Upper lobe of left lung (tissue), 6 donors: Measurements from ENCODE around the gene PALS2. TPM values are rescaled to one million over a fixed set of nuclear protein-coding genes. Genes with fewer than 3 reads are reported as not detected.

Source experiments
- ATAC-seq, 2 donors: fragments of 200-7000 bp; cut with Tn5 transposase; one replicate each; pipeline ENCODE4 v1.9.1; 2022; ENCODE audit warnings: mild to moderate bottlenecking in 2 of 2, moderate library complexity in 2 of 2; ENCODE audit not compliant: low FRiP score in 2 of 2
- DNase-seq, 2 donors: peaks; one replicate each; pipeline ENCODE4 v3.0.0-alpha.2; 2019 to 2020
- H3K27ac ChIP-seq, 4 donors: fragments of 200-600 bp; sonication (generic); one replicate each; pipeline ENCODE4 v1.5.1; 2016 to 2019
- H3K27me3 ChIP-seq, 4 donors: fragments of 200-600 bp; sonication (generic); one replicate each; pipeline ENCODE4 v1.5.1; 2017 to 2019
- H3K36me3 ChIP-seq, 4 donors: fragments of 200-600 bp; sonication (generic); one replicate each; pipeline ENCODE4 v1.5.1; 2016 to 2019
- H3K4me1 ChIP-seq, 4 donors: fragments of 200-600 bp; sonication (generic); one replicate each; pipeline ENCODE4 v1.5.1; 2018 to 2019
- H3K4me3 ChIP-seq, 4 donors: fragments of 200-600 bp; sonication (generic); one replicate each; pipeline ENCODE4 v1.5.1; 2017 to 2019; ENCODE audit warnings: mild to moderate bottlenecking in 2 of 4, moderate library complexity in 1 of 4
- H3K9me3 ChIP-seq, 4 donors: fragments of 200-600 bp; sonication (generic); one replicate each; pipeline ENCODE4 v1.5.1; 2018 to 2019
- CTCF ChIP-seq, 6 experiments: fragments of 450-650 bp in 4 of 6; fragments of 200-600 bp in 2 of 6; sonication (generic) in 2 of 6; IDR thresholded peaks; one replicate each; pipeline ENCODE4 v1.5.1; 2016 to 2019; ENCODE audit warnings: antibody characterized with exemption in 6 of 6
- EP300 ChIP-seq, 4 donors: sonication (generic); formaldehyde crosslinking; IDR thresholded peaks; one replicate each; pipeline ENCODE4 v1.5.1; 2017; ENCODE audit warnings: antibody characterized with exemption in 4 of 4, control low read depth in 2 of 4
- POLR2A ChIP-seq, 4 donors: fragments of 450-650 bp; IDR thresholded peaks; one replicate each; pipeline ENCODE4 v1.5.1; 2016 to 2017; ENCODE audit warnings: antibody characterized with exemption in 4 of 4, mild to moderate bottlenecking in 2 of 4
- POLR2AphosphoS5 ChIP-seq, 2 donors: sonication (generic); formaldehyde crosslinking; IDR thresholded peaks; one replicate each; pipeline ENCODE4 v1.5.1; 2017; ENCODE audit warnings: antibody characterized with exemption in 2 of 2
- WGBS, 2 donors: methylation state at CpG; one replicate each; pipeline ENCODE4 v1.1.5; 2017 to 2018; 5-methylcytosine and 5-hydroxymethylcytosine counted together
- total RNA-seq, 6 donors: library from RNA; depleted of rRNA in 4 of 6; stranded (reverse); fragments of >200 nt in 4 of 6; gene quantifications; one replicate each; pipeline versions ENCODE4 v1.1.0 to v1.2.1, GENCODE V29; 2016 to 2021
- donor health status: DM: no; HTN: no; CAD: no; lungs with moderate emphysema.
- donor health status: DM: no; HTN: yes; CAD: no; lungs with severe emphysema.

PALS2 gene
- total RNA-seq, 6 donors from 2014 or later = 8.5 to 22.0 (median 11.1) TPM

GRCh38 chr7:24560772-24561171 lies 12.5 kb upstream of the PALS2 start:
- no peaks in the 10 kb centered on the region for H3K9me3 ChIP-seq
- H3K27me3 ChIP-seq = no peaks in the 10 kb centered on the region
- no peaks in the 10 kb centered on the region for H3K4me1 ChIP-seq
- no peak overlapping the region for H3K27ac ChIP-seq
- DNase-seq (no peak), ATAC-seq (no peak)
- H3K36me3 ChIP-seq = no peaks in the 10 kb centered on the region
- TF ChIP-seq POLR2A (IDR thresholded peaks at IDR 0.05) (no peak), EP300 (IDR thresholded peaks at IDR 0.05) (no peak), POLR2AphosphoS5 (IDR thresholded peaks at IDR 0.05) (no peak), CTCF (IDR thresholded peaks at IDR 0.05) (no peak)
- 70 to 77% methylated on average over 3 of the region's 3 CpGs for WGBS, 2 donors
- H3K4me3 ChIP-seq = no peak overlapping the region

GRCh38 chr7:24566274-24566673 lies 7.0 kb upstream of the PALS2 start:
- no peaks in the 10 kb centered on the region for H3K9me3 ChIP-seq

GRCh38 chr7:24570983-24571382 lies 2.3 kb upstream of the PALS2 start:
- H3K4me1 ChIP-seq = peaks cover 5 to 20% (median 7%) of the 10 kb centered on the region in 4 donors
- ATAC-seq (no peak), DNase-seq (no peak)
- H3K27ac ChIP-seq = no peak overlapping the region
- H3K36me3 ChIP-seq = no peaks in the 10 kb centered on the region
- no peak overlapping the region for H3K4me3 ChIP-seq
- no peaks in the 10 kb centered on the region for H3K9me3 ChIP-seq
- no peaks in the 10 kb centered on the region for H3K27me3 ChIP-seq
- WGBS, 2 donors = 75 to 81% methylated on average over 2 of the region's 2 CpGs
- TF ChIP-seq POLR2A (IDR thresholded peaks at IDR 0.05) (no peak), CTCF (IDR thresholded peaks at IDR 0.05) (no peak), POLR2AphosphoS5 (IDR thresholded peaks at IDR 0.05) (no peak), EP300 (IDR thresholded peaks at IDR 0.05) (no peak)

More at GRCh38 chr7:24566274-24566673, 7.0 kb upstream of the PALS2 start:
- H3K27ac ChIP-seq = no peak overlapping the region
- no peaks in the 10 kb centered on the region for H3K27me3 ChIP-seq
- H3K4me1 ChIP-seq = no peaks in the 10 kb centered on the region
- no peak overlapping the region for H3K4me3 ChIP-seq
- DNase-seq (no peak), ATAC-seq (no peak)
- WGBS, 2 donors = 87 to 90% methylated on average over 2 of the region's 2 CpGs
- TF ChIP-seq EP300 (IDR thresholded peaks at IDR 0.05) (no peak), CTCF (IDR thresholded peaks at IDR 0.05) (no peak), POLR2A (IDR thresholded peaks at IDR 0.05) (no peak), POLR2AphosphoS5 (IDR thresholded peaks at IDR 0.05) (no peak)
- no peaks in the 10 kb centered on the region for H3K36me3 ChIP-seq

- Histone ChIP-seq H3K4me3 (no peak overlapping the region), H3K4me1 (peaks cover 5 to 20% (median 7%) of the 10 kb centered on the region in 4 donors), H3K27ac (no peak overlapping the region), H3K9me3 (no peaks in the 10 kb centered on the region), H3K36me3 (no peaks in the 10 kb centered on the region), H3K27me3 (no peaks in the 10 kb centered on the region)
- DNase-seq = no peak
- WGBS, 2 donors = 60 to 64% methylated on average over 4 of the region's 4 CpGs
- ATAC-seq = no peak
- TF ChIP-seq POLR2AphosphoS5 (IDR thresholded peaks at IDR 0.05) (no peak), POLR2A (IDR thresholded peaks at IDR 0.05) (no peak), EP300 (IDR thresholded peaks at IDR 0.05) (no peak), CTCF (IDR thresholded peaks at IDR 0.05) (no peak)
These were observed 1.2 kb upstream of the PALS2 start for GRCh38 chr7:24572016-24572392.

GRCh38 chr7:24572393-24572996 lies 757 bp upstream of the PALS2 start:
- H3K27ac ChIP-seq = peak overlapping the region in 3 of 4 donors; percentile 27 to 82 (median 72)
- no peaks in the 10 kb centered on the region for H3K9me3 ChIP-seq
- peaks cover 5 to 20% (median 7%) of the 10 kb centered on the region in 4 donors for H3K4me1 ChIP-seq
- WGBS, 2 donors = 2 to 5% methylated on average over 10 to 16 of the region's 16 CpGs
- H3K4me3 ChIP-seq = peak overlapping the region; percentile 50 to 83 (median 77)
- ATAC-seq (peak in 1 of 2 donors; percentile 56), DNase-seq (peak in 1 of 2 donors; percentile 21)
- no peaks in the 10 kb centered on the region for H3K27me3 ChIP-seq
- TF ChIP-seq EP300 (IDR thresholded peaks at IDR 0.05) = no peak
- no peaks in the 10 kb centered on the region for H3K36me3 ChIP-seq
